ENCODE results near the gene RAB3A.

The RAB3A gene

GRCh38 chr19:18147396-18147795 lies 56.4 kb downstream of the RAB3A start:
- no peak for DNase-seq (ENCODE audit: low read depth)
